Subcutaneous adipose tissue (tissue), 4 donors: ENCODE measurements around the gene SOCS7. TPM values are rescaled to one million over a fixed set of nuclear protein-coding genes. Genes with fewer than 3 reads are reported as not detected.

Experiments
- total RNA-seq, 4 donors: library from RNA; depleted of rRNA; stranded (reverse); fragments of >200 nt; gene quantifications; one replicate each; pipeline ENCODE4 v1.1.0, GENCODE V29; 2016
- TF ChIP-seq, protein P1 (sequence below): fragments of 450-650 bp; IDR thresholded peaks from one replicate; pipeline ENCODE4 v1.5.1; 2016; ENCODE audit warnings: low read depth, mild to moderate bottlenecking, control low read depth, antibody characterized with exemption, moderate library complexity

The SOCS7 gene
- total RNA-seq, 4 donors from 2014 or later: 5.5 to 20.9 (median 8.8) TPM

DNA sequence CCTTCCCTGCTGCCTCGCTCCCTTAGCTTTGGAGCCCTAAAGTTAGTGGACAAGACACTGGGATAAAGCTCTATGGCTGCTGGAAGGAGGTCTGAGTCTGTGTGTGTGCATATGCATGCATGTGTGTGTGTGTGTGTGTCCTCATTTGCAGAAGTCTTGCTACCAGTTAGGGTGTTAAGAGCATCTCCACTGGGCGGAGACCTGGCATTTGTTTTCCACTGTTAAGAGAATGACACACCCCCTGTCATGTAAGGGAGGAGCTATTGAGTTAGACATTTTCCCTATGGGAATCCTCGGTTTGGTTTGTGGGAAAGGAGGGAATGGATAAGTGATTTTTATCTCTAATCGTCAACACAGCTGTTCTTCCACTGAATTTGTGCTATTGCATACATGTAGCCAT, 51.8 kb downstream of the SOCS7 start:
- TF ChIP-seq, protein P1, sequence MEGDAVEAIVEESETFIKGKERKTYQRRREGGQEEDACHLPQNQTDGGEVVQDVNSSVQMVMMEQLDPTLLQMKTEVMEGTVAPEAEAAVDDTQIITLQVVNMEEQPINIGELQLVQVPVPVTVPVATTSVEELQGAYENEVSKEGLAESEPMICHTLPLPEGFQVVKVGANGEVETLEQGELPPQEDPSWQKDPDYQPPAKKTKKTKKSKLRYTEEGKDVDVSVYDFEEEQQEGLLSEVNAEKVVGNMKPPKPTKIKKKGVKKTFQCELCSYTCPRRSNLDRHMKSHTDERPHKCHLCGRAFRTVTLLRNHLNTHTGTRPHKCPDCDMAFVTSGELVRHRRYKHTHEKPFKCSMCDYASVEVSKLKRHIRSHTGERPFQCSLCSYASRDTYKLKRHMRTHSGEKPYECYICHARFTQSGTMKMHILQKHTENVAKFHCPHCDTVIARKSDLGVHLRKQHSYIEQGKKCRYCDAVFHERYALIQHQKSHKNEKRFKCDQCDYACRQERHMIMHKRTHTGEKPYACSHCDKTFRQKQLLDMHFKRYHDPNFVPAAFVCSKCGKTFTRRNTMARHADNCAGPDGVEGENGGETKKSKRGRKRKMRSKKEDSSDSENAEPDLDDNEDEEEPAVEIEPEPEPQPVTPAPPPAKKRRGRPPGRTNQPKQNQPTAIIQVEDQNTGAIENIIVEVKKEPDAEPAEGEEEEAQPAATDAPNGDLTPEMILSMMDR: no peak

DNA sequence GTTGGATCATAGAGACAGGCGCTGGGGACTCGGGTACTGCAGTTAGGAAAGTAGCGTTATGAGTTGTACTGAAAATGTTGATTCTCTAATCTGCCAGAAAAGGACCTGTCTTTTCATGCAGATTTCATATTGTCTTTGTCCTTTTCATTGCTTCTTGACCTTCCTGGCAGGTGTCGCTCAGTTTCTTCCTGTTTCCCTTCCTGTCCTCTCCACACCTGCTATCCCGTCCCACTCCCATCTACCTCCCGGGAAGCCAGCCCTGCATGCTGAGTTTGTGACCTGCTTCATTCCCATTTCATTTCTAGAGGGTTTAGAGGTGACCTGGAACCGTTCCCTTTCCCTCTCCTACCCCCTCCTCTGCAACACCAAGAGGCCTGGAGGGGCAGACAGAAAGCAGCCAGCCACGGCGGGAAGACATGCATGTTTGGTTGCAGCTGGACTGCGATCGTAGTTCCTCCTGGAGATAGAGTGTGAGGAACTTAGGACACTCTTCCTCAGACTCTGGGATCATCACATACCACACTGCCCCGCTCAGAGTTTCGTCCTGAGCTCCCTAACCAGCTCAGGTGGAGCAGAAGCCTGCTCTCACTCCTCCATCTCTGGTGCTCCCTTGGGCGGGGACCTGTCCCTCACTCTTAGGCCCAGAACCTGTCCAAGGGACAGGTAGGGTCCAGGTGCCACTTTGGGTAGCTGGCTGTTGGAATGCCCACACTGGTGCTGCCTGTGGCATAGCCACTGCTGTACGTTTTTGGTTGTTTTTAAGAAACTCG, 52.7 kb downstream of the SOCS7 start:
- TF ChIP-seq, protein P1: no peak

DNA sequence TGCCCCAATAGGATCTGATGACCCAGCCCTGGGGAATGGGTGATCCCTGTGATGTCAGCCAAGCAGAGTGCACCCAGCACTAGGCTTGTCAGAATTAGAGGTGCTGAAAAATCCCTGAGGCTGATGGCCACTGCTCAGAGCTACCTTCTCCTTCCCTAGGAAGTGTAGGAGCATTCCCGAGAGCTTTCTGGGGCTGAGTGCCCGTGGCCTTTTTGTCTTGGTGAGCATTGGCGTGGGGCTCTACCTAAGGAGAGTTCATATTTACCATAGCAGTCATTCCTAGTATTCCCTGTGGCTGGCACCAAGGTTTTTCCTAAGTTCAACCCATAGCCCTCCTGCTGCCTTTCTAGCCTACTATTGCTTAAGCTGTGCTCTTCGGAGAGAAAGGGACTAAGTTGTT, 54.0 kb downstream of the SOCS7 start:
- TF ChIP-seq, protein P1: no peak

DNA sequence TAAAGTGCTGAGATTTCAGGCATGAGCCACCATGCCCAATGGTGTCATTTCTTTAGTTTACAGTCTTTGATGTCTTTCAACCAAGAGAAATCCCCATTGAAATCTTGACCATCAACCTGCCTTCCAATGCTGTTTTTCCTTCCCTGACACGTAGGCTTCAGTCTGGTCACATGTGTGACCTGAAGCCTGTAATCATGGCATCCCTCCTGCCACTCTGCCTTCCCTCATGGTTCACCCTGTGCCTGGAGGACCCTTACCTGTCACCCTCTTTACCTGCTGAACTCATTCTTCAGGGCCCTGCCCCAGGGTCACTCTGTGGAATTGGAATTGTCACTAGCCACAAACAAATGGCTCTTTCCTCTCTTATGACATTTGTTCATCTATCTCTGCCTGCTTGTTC, 58.6 kb downstream of the SOCS7 start:
- TF ChIP-seq, protein P1: no peak

DNA sequence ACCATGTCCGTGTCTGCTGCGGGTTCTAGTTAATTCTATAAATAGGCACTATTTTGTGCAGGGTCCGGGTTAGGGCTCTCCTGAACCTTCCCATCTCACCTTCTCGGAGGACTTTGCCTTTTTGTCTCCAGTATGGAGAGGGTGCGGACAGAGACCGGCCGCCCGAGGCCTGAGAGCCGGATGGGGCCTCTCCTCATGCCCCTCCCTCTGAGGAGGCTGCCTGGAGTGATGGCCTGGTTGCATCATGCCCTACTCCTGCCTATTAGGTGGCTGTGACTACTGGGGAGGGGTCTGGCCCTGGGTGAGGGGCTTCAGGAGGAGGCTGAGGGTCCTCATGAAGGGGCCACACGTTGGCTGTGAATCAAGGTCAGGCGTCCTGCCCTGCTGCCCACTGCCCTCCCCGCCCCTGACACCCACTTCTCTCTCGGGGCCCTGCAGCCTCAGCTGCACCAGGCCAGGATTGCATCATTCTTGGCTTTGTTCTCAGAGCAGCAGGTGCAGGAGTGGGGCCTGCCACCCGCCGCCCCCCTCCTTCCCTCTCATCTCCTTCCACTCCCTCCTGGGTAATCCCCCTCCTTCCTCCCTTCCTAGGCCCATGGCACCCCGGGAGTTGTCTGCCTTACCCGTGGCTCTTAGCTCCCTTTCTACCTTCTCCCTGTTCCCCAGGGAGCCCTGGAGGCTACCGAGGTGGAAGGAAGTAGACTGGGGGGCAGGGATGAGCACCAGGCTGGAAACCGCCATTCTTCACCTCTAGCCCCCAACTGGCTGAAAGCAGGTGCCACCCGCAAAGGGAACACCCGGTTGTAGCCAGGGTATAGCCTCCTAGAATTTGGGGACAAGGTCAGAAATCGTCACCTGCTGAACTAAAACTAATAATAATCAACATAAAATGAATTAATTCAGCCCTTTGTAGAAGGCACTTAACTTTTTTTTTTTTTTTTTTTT, 63.9 kb downstream of the SOCS7 start:
- TF ChIP-seq, protein P1: no peak

DNA sequence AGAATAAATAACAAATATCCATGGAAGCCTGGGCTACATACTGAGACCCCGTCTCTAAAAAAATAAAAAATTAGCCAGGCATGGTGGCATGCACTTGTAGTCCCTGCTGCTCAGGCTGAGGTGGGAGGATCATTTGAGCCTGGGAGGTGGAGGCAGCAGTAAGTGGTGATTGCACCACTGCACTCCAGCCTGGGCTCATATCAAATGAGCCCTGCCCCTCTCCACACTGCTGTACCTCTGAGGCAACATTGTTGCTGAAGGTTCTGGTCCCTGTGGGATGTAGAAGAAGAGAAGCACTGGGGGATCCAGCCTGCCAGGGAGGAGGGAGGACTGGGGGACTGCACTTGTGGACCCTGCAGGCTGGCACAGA, 65.2 kb downstream of the SOCS7 start:
- TF ChIP-seq, protein P1: no peak
